Sigmoid colon (tissue), 4 donors: ENCODE results near the gene MAP1B.

Experiments used
- CTCF ChIP-seq, 4 experiments: fragments of 450-650 bp in 3 of 4; fragments of 200-600 bp in 1 of 4; IDR thresholded peaks; one replicate each; pipeline ENCODE4 v1.5.1; 2016 to 2019; ENCODE audit warnings: antibody characterized with exemption in 4 of 4, mild to moderate bottlenecking in 3 of 4, moderate library complexity in 2 of 4
- POLR2A ChIP-seq, 2 donors: fragments of 450-650 bp; IDR thresholded peaks; one replicate each; pipeline ENCODE4 v1.6.1; 2016; ENCODE audit warnings: antibody characterized with exemption in 2 of 2, mild to moderate bottlenecking in 2 of 2, moderate library complexity in 2 of 2
- POLR2AphosphoS5 ChIP-seq, 4 donors: sonication (generic); formaldehyde crosslinking; IDR thresholded peaks; one replicate each; pipeline ENCODE4 v1.6.1; 2017; ENCODE audit warnings: antibody characterized with exemption in 4 of 4

- TF ChIP-seq CTCF (IDR thresholded peaks at IDR 0.05) = no peak
- TF ChIP-seq POLR2AphosphoS5 (IDR thresholded peaks at IDR 0.05) = no peak
- TF ChIP-seq POLR2A (IDR thresholded peaks at IDR 0.05) = no peak
These were observed 81.9 kb downstream of the MAP1B start for GRCh38 chr5:72189146-72189545.
